GM23338 (cell line): ENCODE data around the gene EDN1. TPM values are rescaled to one million over a fixed set of nuclear protein-coding genes. Genes with fewer than 3 reads are reported as not detected.

Experiments used
- ATAC-seq: fragments of 200-7000 bp; cut with Tn5 transposase; 3 replicates; pipeline ENCODE4 v1.9.1; 2020
- DNase-seq: peaks from one replicate; pipeline ENCODE4 v3.0.0-alpha.2; 2015; ENCODE audit warnings: low spot score
- H2AFZ ChIP-seq: fragments of 200-600 bp; sonication (generic); 2 replicates; pipeline ENCODE4 v1.8.0; 2016; ENCODE audit warnings: antibody characterized with exemption, mild to moderate bottlenecking, moderate library complexity
- H3F3A ChIP-seq: fragments of 200-600 bp; sonication (generic); replicated peaks from 2 replicates; pipeline ENCODE4 v1.8.0; 2017; ENCODE audit warnings: antibody characterized with exemption, mixed run types, low read depth
- H3K27ac ChIP-seq: fragments of 200-600 bp; sonication (generic); 2 replicates; pipeline ENCODE4 v1.6.1; 2016; ENCODE audit warnings: low read depth
- H3K27me3 ChIP-seq: fragments of 200-600 bp; sonication (generic); 2 replicates; pipeline ENCODE4 v1.8.0; 2016; ENCODE audit warnings: mild to moderate bottlenecking, mixed run types, moderate library complexity; ENCODE audit not compliant: insufficient read depth
- H3K36me3 ChIP-seq: fragments of 200-600 bp; sonication (generic); 2 replicates; pipeline ENCODE4 v1.8.0; 2016; ENCODE audit warnings: mild to moderate bottlenecking; ENCODE audit not compliant: insufficient read depth
- H3K4me1 ChIP-seq: fragments of 200-600 bp; sonication (generic); 2 replicates; pipeline ENCODE4 v1.8.0; 2016; ENCODE audit warnings: mild to moderate bottlenecking, moderate library complexity; ENCODE audit not compliant: insufficient read depth
- H3K4me2 ChIP-seq: fragments of 200-600 bp; sonication (generic); 2 replicates; pipeline ENCODE4 v1.7.1; 2017; ENCODE audit warnings: mixed run types
- H3K4me3 ChIP-seq: fragments of 200-600 bp; sonication (generic); 2 replicates; pipeline ENCODE4 v1.6.1; 2016; ENCODE audit warnings: mixed run types
- H3K79me2 ChIP-seq: fragments of 200-600 bp; sonication (generic); replicated peaks from 2 replicates; pipeline ENCODE4 v1.8.0; 2017; ENCODE audit warnings: mild to moderate bottlenecking; ENCODE audit not compliant: insufficient read depth
- H3K9me2 ChIP-seq: fragments of 200-600 bp; sonication (generic); 2 replicates; pipeline ENCODE4 v1.8.0; 2017; ENCODE audit not compliant: insufficient read depth
- H4K20me1 ChIP-seq: fragments of 200-600 bp; sonication (generic); replicated peaks from 2 replicates; pipeline ENCODE4 v1.8.0; 2017; ENCODE audit warnings: mild to moderate bottlenecking; ENCODE audit not compliant: insufficient read depth
- H3K27ac Mint-ChIP-seq: 2 replicates; pipeline ENCODE4 v1.8.0; 2020; ENCODE audit warnings: inconsistent platforms, mild to moderate bottlenecking, moderate library complexity, mixed read lengths
- H3K27me3 Mint-ChIP-seq: 3 replicates; pipeline ENCODE4 v1.8.0; 2022; ENCODE audit warnings: low read depth, mild to moderate bottlenecking, moderate library complexity, mixed read lengths, inconsistent platforms; ENCODE audit not compliant: insufficient read depth, poor library complexity
- H3K36me3 Mint-ChIP-seq: 3 replicates; pipeline ENCODE4 v1.8.0; 2021; ENCODE audit warnings: low read depth, mild to moderate bottlenecking, inconsistent platforms, moderate library complexity, mixed read lengths
- H3K4me1 Mint-ChIP-seq: 3 replicates; pipeline ENCODE4 v1.8.0; 2020; ENCODE audit warnings: mild to moderate bottlenecking, inconsistent platforms, mixed read lengths
- H3K4me3 Mint-ChIP-seq: 3 replicates; pipeline ENCODE4 v1.8.0; 2021; ENCODE audit warnings: moderate library complexity, mild to moderate bottlenecking, inconsistent platforms, mixed read lengths
- H3K9me3 Mint-ChIP-seq: 3 replicates; pipeline ENCODE4 v1.8.0; 2020; ENCODE audit warnings: moderate library complexity, mild to moderate bottlenecking, inconsistent platforms, mixed read lengths
- CREB1 ChIP-seq: fragments of 250-450 bp; sonication (Bioruptor Pico); IDR thresholded peaks from 2 replicates; pipeline ENCODE4 v1.5.0; 2020; ENCODE audit warnings: low read depth, mild to moderate bottlenecking, moderate library complexity
- CTCF ChIP-seq, 2 experiments: fragments of 200-600 bp in 1 of 2; sonication (generic) in 1 of 2; conservative IDR thresholded peaks; 2 replicates each; pipeline versions ENCODE4 v1.5.1 to v1.6.1; 2016 to 2017; ENCODE audit warnings: antibody characterized with exemption in 2 of 2, low read depth in 2 of 2, mild to moderate bottlenecking in 2 of 2, moderate library complexity in 1 of 2
- ETS1 ChIP-seq: IDR thresholded peaks from 2 replicates; pipeline ENCODE4 v1.6.1; 2016; ENCODE audit warnings: antibody characterized with exemption
- EZH2 ChIP-seq: fragments of 200-600 bp; sonication (generic); IDR thresholded peaks from one replicate; pipeline ENCODE4 v1.8.0; 2017; ENCODE audit warnings: antibody characterized with exemption, mild to moderate bottlenecking, low read depth; ENCODE audit not compliant: unreplicated experiment
- EZH2phosphoT487 ChIP-seq: fragments of 200-600 bp; sonication (generic); IDR thresholded peaks from one replicate; pipeline ENCODE4 v1.8.1; 2018; ENCODE audit warnings: antibody characterized with exemption; ENCODE audit not compliant: unreplicated experiment
- JUNB ChIP-seq: IDR thresholded peaks from one replicate; pipeline ENCODE4 v1.6.1; 2016; ENCODE audit warnings: antibody characterized with exemption; ENCODE audit not compliant: unreplicated experiment
- REST ChIP-seq: IDR thresholded peaks from one replicate; pipeline ENCODE4 v1.6.1; 2018; ENCODE audit warnings: antibody characterized with exemption; ENCODE audit not compliant: unreplicated experiment
- ZNF114 ChIP-seq: fragments of 250-450 bp; sonication (Bioruptor Pico); IDR thresholded peaks from 2 replicates; pipeline ENCODE4 v1.5.0; 2020; ENCODE audit warnings: mild to moderate bottlenecking, moderate library complexity
- ZNF331 ChIP-seq: fragments of 250-450 bp; sonication (Bioruptor Pico); IDR thresholded peaks from 2 replicates; pipeline ENCODE4 v1.5.0; 2020; ENCODE audit warnings: low read depth, mild to moderate bottlenecking, moderate library complexity
- polyA plus RNA-seq: library from polyadenylated mRNA; unstranded; fragments of >200 nt; fragmentation: Nextera tagmentation; extraction: Ambion mirVana; gene quantifications from 2 replicates; pipeline ENCODE4 v1.2.1, GENCODE V29; 2016
- total RNA-seq: library from RNA; depleted of rRNA; stranded (reverse); fragments of >200 nt; shearing (Covaris generic); gene quantifications from 2 replicates; pipeline ENCODE4 v1.2.3, GENCODE V29; 2014

Gene EDN1
- total and polyA plus RNA-seq, 2 experiments from 2014 or later, result 0.80 to 1.2 TPM

GRCh38 chr6:12262236-12263061, 27.7 kb upstream of the EDN1 start:
- H3K27me3 ChIP-seq, result no peaks in the 10 kb centered on the region
- no peak for ATAC-seq
- H3K4me3 ChIP-seq, result no peak overlapping the region
- no peaks in the 10 kb centered on the region for H3F3A ChIP-seq
- no peak for TF ChIP-seq CREB1 (CRISPR knock-in tag)
- no peak for TF ChIP-seq ZNF331 (CRISPR knock-in tag)
- TF ChIP-seq EZH2phosphoT487, result no peak
- TF ChIP-seq REST, result no peak
- no peak for TF ChIP-seq EZH2
- Mint-ChIP-seq H3K9me3 (no peaks in the 10 kb centered on the region), H3K4me1 (peaks cover 6% of the 10 kb centered on the region; the same call in 1 of the 3 replicates), H3K27me3 (no peaks in the 10 kb centered on the region), H3K4me3 (no peak overlapping the region), H3K27ac (no peak overlapping the region), H3K36me3 (no peaks in the 10 kb centered on the region)
- H3K9me2 ChIP-seq, result no peaks in the 10 kb centered on the region; the same call in 1 of the 2 replicates
- no peak overlapping the region for H3K4me2 ChIP-seq
- no peak overlapping the region for H3K27ac ChIP-seq
- H3K36me3 ChIP-seq, result no peaks in the 10 kb centered on the region
- no peaks in the 10 kb centered on the region for H4K20me1 ChIP-seq
- H3K4me1 ChIP-seq, result no peaks in the 10 kb centered on the region
- peak; percentile 2 for DNase-seq
- H3K79me2 ChIP-seq, result no peaks in the 10 kb centered on the region
- peak overlapping the region; percentile 25; the same call in 1 of the 2 replicates for H2AFZ ChIP-seq

- Histone ChIP-seq H4K20me1 (no peaks in the 10 kb centered on the region), H3K79me2 (no peaks in the 10 kb centered on the region), H3F3A (no peaks in the 10 kb centered on the region), H3K4me1 (no peaks in the 10 kb centered on the region), H3K4me3 (no peak overlapping the region), H3K27me3 (no peaks in the 10 kb centered on the region), H3K36me3 (no peaks in the 10 kb centered on the region), H3K4me2 (no peak overlapping the region), H3K27ac (no peak overlapping the region), H2AFZ (no peak overlapping the region), H3K9me2 (no peaks in the 10 kb centered on the region; the same call in 1 of the 2 replicates)
- DNase-seq (no peak), ATAC-seq (no peak)
- Mint-ChIP-seq H3K4me1 (peaks cover 6% of the 10 kb centered on the region; the same call in 1 of the 3 replicates), H3K9me3 (no peaks in the 10 kb centered on the region), H3K36me3 (no peaks in the 10 kb centered on the region), H3K4me3 (no peak overlapping the region), H3K27me3 (no peaks in the 10 kb centered on the region), H3K27ac (no peak overlapping the region)
- TF ChIP-seq CTCF (conservative IDR thresholded peaks at IDR 0.05; ENCODE audit: low read depth in 2 of 2), result no peak
- no peak for TF ChIP-seq JUNB
- TF ChIP-seq ZNF114, result no peak
- no peak for TF ChIP-seq ZNF331 (CRISPR knock-in tag)
- TF ChIP-seq ETS1, result no peak
Measured at GRCh38 chr6:12263403-12263802, 26.8 kb upstream of the EDN1 start.
